ENCODE measurements around the gene PDGFRB.
"Not testable (repeated sequence)": the region's sequence is repeated elsewhere in the genome, so short reads cannot be mapped to it uniquely, and the experiment has no call there.

PDGFRB gene

GRCh38 chr5:150112201-150113046, 43.2 kb downstream of the PDGFRB start:
- DNase-seq = no peak

- no peak for DNase-seq
These were observed 44.5 kb downstream of the PDGFRB start for GRCh38 chr5:150111122-150111521.

GRCh38 chr5:150109921-150110320, 45.7 kb downstream of the PDGFRB start:
- DNase-seq = no peak

GRCh38 chr5:150108711-150109514, 46.7 kb downstream of the PDGFRB start:
- DNase-seq = no peak

GRCh38 chr5:150107909-150108447, 47.7 kb downstream of the PDGFRB start:
- no peak for DNase-seq

- DNase-seq = no peak
These were observed 48.8 kb downstream of the PDGFRB start for GRCh38 chr5:150106674-150107426.

- no peak for DNase-seq
These were observed 49.6 kb downstream of the PDGFRB start for GRCh38 chr5:150105928-150106615.

- no peak for DNase-seq
These were observed 51.1 kb downstream of the PDGFRB start for GRCh38 chr5:150104550-150104870.

- no peak for DNase-seq
These were observed 51.7 kb downstream of the PDGFRB start for GRCh38 chr5:150103678-150104549.

- no peak for DNase-seq
These were observed 54.6 kb downstream of the PDGFRB start for GRCh38 chr5:150101023-150101422.

- no peak for DNase-seq
These were observed 58.5 kb downstream of the PDGFRB start for GRCh38 chr5:150097152-150097551.

GRCh38 chr5:150092159-150092787, 63.4 kb downstream of the PDGFRB start:
- DNase-seq = no peak

- no peak for DNase-seq
These were observed 69.5 kb downstream of the PDGFRB start, which contains the start of gene CSF1R for GRCh38 chr5:150085950-150086715. CSF1R (minus strand) TSS chr5:150086554; CDS start chr5:150086427, 127 bp downstream.

GRCh38 chr5:150085191-150085912, 70.3 kb downstream of the PDGFRB start:
- no peak for DNase-seq

- DNase-seq = not testable (repeated sequence)
These were observed 70.9 kb downstream of the PDGFRB start for GRCh38 chr5:150084754-150085153.

GRCh38 chr5:150082889-150083288, 72.8 kb downstream of the PDGFRB start:
- no peak for DNase-seq

GRCh38 chr5:150082374-150082773, 73.3 kb downstream of the PDGFRB start:
- DNase-seq = no peak

- DNase-seq = no peak
These were observed 73.9 kb downstream of the PDGFRB start for GRCh38 chr5:150081541-150082283.
